OCI-LY1 (cell line): ENCODE results near the gene HOXA3.

ENCODE experiments used
- H2AFZ ChIP-seq: fragments of 200-600 bp; sonication (generic), shearing (Covaris generic); 2 replicates; pipeline ENCODE4 v1.6.0; 2014; ENCODE audit warnings: antibody characterized with exemption, mild to moderate bottlenecking, low read length
- H3F3A ChIP-seq: fragments of 200-600 bp; sonication (generic), shearing (Covaris generic); 2 replicates; pipeline ENCODE4 v1.6.0; 2014; ENCODE audit warnings: mild to moderate bottlenecking, antibody characterized with exemption, low read length, moderate library complexity; ENCODE audit not compliant: insufficient read depth
- H3K27ac ChIP-seq: fragments of 200-600 bp; sonication (generic); 2 replicates; pipeline ENCODE4 v1.5.1; 2014; ENCODE audit warnings: low read length, mixed run types, mild to moderate bottlenecking, low read depth; ENCODE audit not compliant: poor library complexity, severe bottlenecking
- H3K27me3 ChIP-seq: fragments of 200-600 bp; sonication (generic); 2 replicates; pipeline ENCODE4 v1.6.0; 2014; ENCODE audit warnings: antibody characterized with exemption, mild to moderate bottlenecking, low read length, moderate library complexity; ENCODE audit not compliant: insufficient read depth
- H3K36me3 ChIP-seq: fragments of 200-600 bp; sonication (generic); 2 replicates; pipeline ENCODE4 v1.6.1; 2014; ENCODE audit warnings: mild to moderate bottlenecking, antibody characterized with exemption, low read length, moderate library complexity, mixed read lengths; ENCODE audit not compliant: insufficient read depth
- H3K4me1 ChIP-seq: fragments of 200-600 bp; sonication (generic); 2 replicates; pipeline ENCODE4 v1.5.1; 2014; ENCODE audit warnings: mild to moderate bottlenecking, low read length, moderate library complexity; ENCODE audit not compliant: insufficient read depth, severe bottlenecking
- H3K4me2 ChIP-seq: fragments of 200-600 bp; sonication (generic), shearing (Covaris generic); 2 replicates; pipeline ENCODE4 v1.6.1; 2014; ENCODE audit warnings: low read length
- H3K4me3 ChIP-seq: fragments of 200-600 bp; sonication (generic); 2 replicates; pipeline ENCODE4 v1.5.1; 2014; ENCODE audit warnings: low read length, low read depth, mild to moderate bottlenecking, mixed read lengths; ENCODE audit not compliant: poor library complexity, severe bottlenecking
- H3K79me2 ChIP-seq: fragments of 200-600 bp; shearing (Covaris generic); 2 replicates; pipeline ENCODE4 v1.6.1; 2016; ENCODE audit warnings: mixed run types, low read length, mixed read lengths; ENCODE audit not compliant: insufficient read depth
- H3K9ac ChIP-seq: fragments of 200-600 bp; sonication (generic), shearing (Covaris generic); 2 replicates; pipeline ENCODE4 v1.6.1; 2014; ENCODE audit warnings: mild to moderate bottlenecking, low read length, mixed read lengths
- H3K9me2 ChIP-seq: fragments of 200-600 bp; sonication (generic), shearing (Covaris generic); 2 replicates; pipeline ENCODE4 v1.6.1; 2014; ENCODE audit warnings: low read depth, mild to moderate bottlenecking, low read length, mixed read lengths
- H3K9me3 ChIP-seq: fragments of 200-600 bp; shearing (Covaris generic); 2 replicates; pipeline ENCODE4 v1.6.1; 2014; ENCODE audit warnings: low read length, mixed read lengths
- H4K20me1 ChIP-seq: fragments of 200-600 bp; sonication (generic), shearing (Covaris generic); 2 replicates; pipeline ENCODE4 v1.6.0; 2016; ENCODE audit warnings: mild to moderate bottlenecking, low read length; ENCODE audit not compliant: insufficient read depth
- EZH2 ChIP-seq: fragments of 200-600 bp; sonication (generic), shearing (Covaris generic); IDR thresholded peaks from 2 replicates; pipeline ENCODE4 v1.8.0; 2017; ENCODE audit warnings: borderline replicate concordance, mixed run types, mild to moderate bottlenecking, antibody characterized with exemption, low read length, moderate library complexity, mixed read lengths
- TF ChIP-seq, protein P1 (sequence below): fragments of 200-600 bp; sonication (generic), shearing (Covaris generic); IDR thresholded peaks from 2 replicates; pipeline ENCODE4 v1.5.1; 2017; ENCODE audit warnings: mild to moderate bottlenecking, antibody characterized with exemption, low read length, moderate library complexity, mixed read lengths

Gene HOXA3

DNA sequence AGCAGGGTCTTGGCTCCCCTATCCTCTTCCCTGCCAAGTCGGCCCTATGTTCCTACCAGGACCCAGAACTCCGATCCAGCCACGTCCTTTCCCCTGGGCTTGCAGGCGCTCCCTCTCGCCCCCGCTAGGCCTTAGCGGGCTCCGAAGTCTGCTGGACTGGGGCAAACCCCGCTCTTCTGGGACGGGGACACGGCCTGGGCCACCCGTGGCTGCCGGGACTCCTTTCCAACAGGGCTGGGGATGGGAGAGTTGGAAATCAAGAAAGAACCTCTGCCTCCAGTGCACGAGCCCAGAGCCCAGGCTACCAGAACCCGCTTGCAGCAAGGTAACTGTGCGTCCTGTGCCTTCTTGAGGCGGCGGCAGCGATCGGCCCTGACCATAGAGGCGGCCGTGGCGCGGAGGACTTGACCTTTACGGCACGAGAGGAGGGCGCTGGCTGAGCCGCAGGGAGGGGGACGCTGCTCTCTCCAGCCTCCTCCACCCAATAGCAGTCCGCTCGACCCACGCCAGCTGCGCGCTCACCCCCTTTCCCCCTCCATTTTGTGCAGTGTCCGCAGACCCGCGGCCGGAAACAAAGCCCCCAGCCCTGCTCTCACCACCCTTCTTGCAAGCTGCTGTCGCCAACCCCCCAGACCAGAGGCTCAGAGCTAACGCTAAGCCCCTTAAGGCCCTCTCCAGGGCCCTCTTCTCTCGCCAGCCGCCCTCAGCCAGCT, 39.6 kb upstream of the HOXA3 start:
- TF ChIP-seq, protein P1, sequence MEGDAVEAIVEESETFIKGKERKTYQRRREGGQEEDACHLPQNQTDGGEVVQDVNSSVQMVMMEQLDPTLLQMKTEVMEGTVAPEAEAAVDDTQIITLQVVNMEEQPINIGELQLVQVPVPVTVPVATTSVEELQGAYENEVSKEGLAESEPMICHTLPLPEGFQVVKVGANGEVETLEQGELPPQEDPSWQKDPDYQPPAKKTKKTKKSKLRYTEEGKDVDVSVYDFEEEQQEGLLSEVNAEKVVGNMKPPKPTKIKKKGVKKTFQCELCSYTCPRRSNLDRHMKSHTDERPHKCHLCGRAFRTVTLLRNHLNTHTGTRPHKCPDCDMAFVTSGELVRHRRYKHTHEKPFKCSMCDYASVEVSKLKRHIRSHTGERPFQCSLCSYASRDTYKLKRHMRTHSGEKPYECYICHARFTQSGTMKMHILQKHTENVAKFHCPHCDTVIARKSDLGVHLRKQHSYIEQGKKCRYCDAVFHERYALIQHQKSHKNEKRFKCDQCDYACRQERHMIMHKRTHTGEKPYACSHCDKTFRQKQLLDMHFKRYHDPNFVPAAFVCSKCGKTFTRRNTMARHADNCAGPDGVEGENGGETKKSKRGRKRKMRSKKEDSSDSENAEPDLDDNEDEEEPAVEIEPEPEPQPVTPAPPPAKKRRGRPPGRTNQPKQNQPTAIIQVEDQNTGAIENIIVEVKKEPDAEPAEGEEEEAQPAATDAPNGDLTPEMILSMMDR: no peak
- no peak for TF ChIP-seq EZH2
- Histone ChIP-seq H3K79me2 (no peaks in the 10 kb centered on the region), H2AFZ (no peak overlapping the region), H4K20me1 (no peaks in the 10 kb centered on the region), H3K9me3 (no peaks in the 10 kb centered on the region), H3K4me2 (peak overlapping the region; percentile 47), H3K9me2 (no peaks in the 10 kb centered on the region), H3K36me3 (no peaks in the 10 kb centered on the region), H3K4me1 (peaks cover 10% of the 10 kb centered on the region), H3F3A (no peaks in the 10 kb centered on the region), H3K27ac (no peak overlapping the region), H3K9ac (no peak overlapping the region), H3K27me3 (peaks cover 4% of the 10 kb centered on the region; the same call in 1 of the 2 replicates), H3K4me3 (no peak overlapping the region)

DNA sequence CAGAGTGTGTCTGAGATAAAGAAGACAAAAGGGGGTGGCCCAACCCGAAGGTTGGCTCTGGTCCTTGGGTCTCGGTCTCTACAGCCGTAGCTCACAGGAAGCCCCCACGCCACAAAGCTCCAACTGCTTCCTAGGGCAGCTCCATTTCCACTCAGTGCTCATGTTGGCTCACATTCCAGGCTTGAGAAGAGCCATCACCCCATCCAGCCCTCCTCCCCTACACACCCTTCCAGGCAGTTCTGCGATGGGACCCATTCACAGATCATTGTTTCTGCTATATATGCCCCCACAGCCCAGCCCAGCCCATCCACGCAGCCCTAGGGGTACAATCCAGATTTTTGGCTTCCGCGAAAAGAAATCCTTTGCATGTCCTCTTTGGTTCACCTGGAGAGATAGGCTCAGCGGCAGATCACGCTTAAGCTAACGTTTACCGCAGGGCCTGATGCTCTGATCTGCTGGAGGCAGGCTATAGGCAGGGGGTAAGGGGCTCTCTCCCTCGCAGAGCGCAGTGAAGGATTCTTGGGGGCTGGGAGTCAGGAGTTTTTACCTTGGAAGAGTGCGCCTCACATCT, 38.9 kb upstream of the HOXA3 start:
- no peaks in the 10 kb centered on the region for H4K20me1 ChIP-seq
- no peak overlapping the region for H3K4me2 ChIP-seq
- peaks cover 7% of the 10 kb centered on the region for H3K4me1 ChIP-seq
- H3K36me3 ChIP-seq: no peaks in the 10 kb centered on the region
- no peaks in the 10 kb centered on the region for H3F3A ChIP-seq
- H3K27me3 ChIP-seq: peaks cover 6% of the 10 kb centered on the region; the same call in 1 of the 2 replicates
- H3K27ac ChIP-seq: no peak overlapping the region
- no peak overlapping the region for H3K4me3 ChIP-seq
- H3K9me3 ChIP-seq: no peaks in the 10 kb centered on the region
- no peak overlapping the region for H2AFZ ChIP-seq
- no peaks in the 10 kb centered on the region for H3K79me2 ChIP-seq
- no peak overlapping the region for H3K9ac ChIP-seq
- TF ChIP-seq EZH2: no peak
- TF ChIP-seq, protein P1: no peak
- no peaks in the 10 kb centered on the region for H3K9me2 ChIP-seq

DNA sequence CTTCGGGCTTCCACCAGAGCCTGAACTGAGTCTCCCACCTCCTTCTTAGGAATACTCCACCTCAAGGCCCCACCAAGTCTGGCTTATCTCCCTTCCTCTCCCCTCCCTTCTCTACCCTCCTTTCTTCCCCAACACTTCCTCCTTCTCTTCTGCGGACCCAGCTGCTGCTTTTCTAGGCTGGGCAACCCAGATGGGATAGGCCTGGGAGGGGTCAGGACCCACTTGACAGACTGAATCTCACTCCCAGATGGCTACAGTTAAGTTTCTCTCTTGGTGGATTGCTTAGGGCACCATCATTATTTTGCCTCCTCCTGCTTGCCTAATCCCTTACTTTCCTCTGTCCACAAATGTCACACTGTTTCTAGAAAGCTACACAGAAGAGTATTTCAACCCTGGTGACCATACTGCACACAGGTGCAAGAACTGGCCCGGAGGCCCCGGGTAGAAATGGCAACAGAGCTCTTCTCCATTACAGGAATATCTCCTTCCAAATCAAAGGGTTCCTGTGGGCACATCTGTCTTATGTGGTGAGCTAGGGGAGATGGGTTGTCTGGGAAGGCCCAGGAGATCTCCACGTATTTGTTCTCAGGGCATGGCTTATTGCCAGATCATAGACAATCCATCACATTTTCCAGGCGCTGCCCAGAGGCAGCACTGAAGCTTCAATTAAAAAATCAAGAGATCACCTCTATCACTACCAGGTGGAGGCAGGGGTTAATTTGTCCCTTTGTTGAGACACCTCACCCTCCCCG, 37.8 kb upstream of the HOXA3 start:
- H3K27ac ChIP-seq: no peak overlapping the region
- H3K4me2 ChIP-seq: no peak overlapping the region
- H3F3A ChIP-seq: no peaks in the 10 kb centered on the region
- H3K9ac ChIP-seq: no peak overlapping the region
- no peak overlapping the region for H2AFZ ChIP-seq
- no peak overlapping the region for H3K4me3 ChIP-seq
- H3K4me1 ChIP-seq: peaks cover 7% of the 10 kb centered on the region
- H3K9me2 ChIP-seq: no peaks in the 10 kb centered on the region
- no peaks in the 10 kb centered on the region for H3K36me3 ChIP-seq
- no peaks in the 10 kb centered on the region for H3K9me3 ChIP-seq
- peaks cover 16% of the 10 kb centered on the region for H3K27me3 ChIP-seq
- TF ChIP-seq EZH2: no peak
- TF ChIP-seq, protein P1: no peak
- no peaks in the 10 kb centered on the region for H3K79me2 ChIP-seq
- H4K20me1 ChIP-seq: no peaks in the 10 kb centered on the region
